Mesenchymal stem cell (in vitro differentiated cells and primary cell): Measurements from ENCODE around the gene NTN1.

Experiments
- DNase-seq: peaks from one replicate; pipeline ENCODE4 v3.0.0-alpha.2; 2013
- H2AFZ ChIP-seq: one replicate; pipeline ENCODE4 v1.6.1; 2013; ENCODE audit warnings: low read depth, mild to moderate bottlenecking, control low read depth, inconsistent platforms, low read length, moderate library complexity
- H2AK5ac ChIP-seq: 2 replicates; pipeline ENCODE4 v1.6.1; 2013; ENCODE audit warnings: low read length, moderate library complexity, mild to moderate bottlenecking, inconsistent platforms; ENCODE audit not compliant: severe bottlenecking
- H2BK120ac ChIP-seq: one replicate; pipeline ENCODE4 v1.6.1; 2013; ENCODE audit warnings: low read depth, mild to moderate bottlenecking, inconsistent platforms, low read length, moderate library complexity
- H2BK12ac ChIP-seq, 2 experiments: one replicate each; pipeline ENCODE4 v1.6.1; 2013; ENCODE audit warnings: inconsistent platforms in 2 of 2, low read length in 2 of 2, mild to moderate bottlenecking in 2 of 2, moderate library complexity in 2 of 2, control low read depth in 1 of 2
- H2BK15ac ChIP-seq: one replicate; pipeline ENCODE4 v1.6.1; 2013; ENCODE audit warnings: mild to moderate bottlenecking, low read depth, inconsistent platforms; ENCODE audit not compliant: poor library complexity, severe bottlenecking
- H2BK5ac ChIP-seq: 2 replicates; pipeline ENCODE4 v1.6.1; 2013; ENCODE audit warnings: low read depth, mild to moderate bottlenecking, low read length, control low read depth, inconsistent platforms; ENCODE audit not compliant: poor library complexity, severe bottlenecking
- H3K14ac ChIP-seq, 2 experiments: one replicate each; pipeline ENCODE4 v1.6.1; 2013; ENCODE audit warnings: inconsistent platforms in 2 of 2, low read length in 2 of 2, control low read depth in 1 of 2, mild to moderate bottlenecking in 1 of 2, moderate library complexity in 1 of 2
- H3K18ac ChIP-seq, 2 experiments: one replicate each; pipeline ENCODE4 v1.6.1; 2013; ENCODE audit warnings: inconsistent platforms in 2 of 2, low read length in 2 of 2, control low read depth in 1 of 2, low read depth in 1 of 2, mild to moderate bottlenecking in 1 of 2
- H3K23ac ChIP-seq, 2 experiments: one replicate each; pipeline ENCODE4 v1.6.1; 2013; ENCODE audit warnings: inconsistent platforms in 2 of 2, low read length in 2 of 2, mild to moderate bottlenecking in 2 of 2, moderate library complexity in 2 of 2, control low read depth in 1 of 2
- H3K27ac ChIP-seq: 2 replicates; pipeline ENCODE4 v1.5.1; 2013; ENCODE audit warnings: mild to moderate bottlenecking, moderate library complexity, low read length, control low read depth, inconsistent platforms; ENCODE audit not compliant: poor library complexity, severe bottlenecking
- H3K27me3 ChIP-seq, 2 experiments: 2 replicates each; pipeline versions ENCODE4 v1.6.1 to v1.7.0; 2013; ENCODE audit warnings: low read length in 2 of 2, mild to moderate bottlenecking in 2 of 2, moderate library complexity in 2 of 2, control low read depth in 1 of 2, inconsistent platforms in 1 of 2; ENCODE audit not compliant: control insufficient read depth in 1 of 2, insufficient read depth in 1 of 2
- H3K36me3 ChIP-seq, 2 experiments: 2 replicates each; pipeline versions ENCODE4 v1.6.1 to v1.7.0; 2013; ENCODE audit warnings: low read length in 2 of 2, control low read depth in 1 of 2, inconsistent platforms in 1 of 2, low read depth in 1 of 2, mild to moderate bottlenecking in 1 of 2; ENCODE audit not compliant: insufficient read depth in 2 of 2, control insufficient read depth in 1 of 2
- H3K4ac ChIP-seq, 2 experiments: one replicate each; pipeline ENCODE4 v1.6.1; 2013; ENCODE audit warnings: inconsistent platforms in 2 of 2, low read length in 2 of 2, mild to moderate bottlenecking in 2 of 2, moderate library complexity in 2 of 2, control low read depth in 1 of 2, low read depth in 1 of 2
- H3K4me1 ChIP-seq: 2 replicates; pipeline ENCODE4 v1.6.1; 2013; ENCODE audit warnings: low read depth, low read length, control low read depth; ENCODE audit not compliant: control insufficient read depth, insufficient read depth
- H3K4me2 ChIP-seq: 2 replicates; pipeline ENCODE4 v1.6.1; 2013; ENCODE audit warnings: low read length, mild to moderate bottlenecking, inconsistent platforms; ENCODE audit not compliant: poor library complexity, severe bottlenecking
- H3K4me3 ChIP-seq, 2 experiments: 2 replicates each; pipeline versions ENCODE4 v1.5.1 to v1.7.0; 2013; ENCODE audit warnings: low read length in 2 of 2, mild to moderate bottlenecking in 2 of 2, control low read depth in 1 of 2, low read depth in 1 of 2; ENCODE audit not compliant: insufficient read depth in 1 of 2
- H3K79me1 ChIP-seq: replicated peaks from 2 replicates; pipeline ENCODE4 v1.6.1; 2013; ENCODE audit warnings: mild to moderate bottlenecking, control low read depth, low read length, inconsistent platforms; ENCODE audit not compliant: poor library complexity, severe bottlenecking
- H3K9ac ChIP-seq: 2 replicates; pipeline ENCODE4 v1.7.0; 2013; ENCODE audit warnings: mild to moderate bottlenecking, low read length, moderate library complexity
- H3K9me3 ChIP-seq: 2 replicates; pipeline ENCODE4 v1.7.0; 2013; ENCODE audit warnings: mild to moderate bottlenecking, low read length; ENCODE audit not compliant: control insufficient read depth
- H4K8ac ChIP-seq: one replicate; pipeline ENCODE4 v1.6.1; 2013; ENCODE audit warnings: inconsistent platforms, mild to moderate bottlenecking, low read length, moderate library complexity
- H4K91ac ChIP-seq: one replicate; pipeline ENCODE4 v1.6.1; 2013; ENCODE audit warnings: mild to moderate bottlenecking, low read length, inconsistent platforms
- WGBS: methylation state at CpG from one replicate; pipeline ENCODE4 v1.1.7; 2013; ENCODE audit warnings: mixed read lengths; 5-methylcytosine and 5-hydroxymethylcytosine counted together

The NTN1 gene

GRCh38 chr17:9259419-9259818, 238.1 kb downstream of the NTN1 start:
- no peak overlapping the region for H3K4ac ChIP-seq
- H3K9me3 ChIP-seq, result no peaks in the 10 kb centered on the region
- no peak overlapping the region for H3K4me3 ChIP-seq
- H3K27ac ChIP-seq, result peak overlapping the region; percentile 61
- no peak for DNase-seq
- no peak overlapping the region for H3K4me2 ChIP-seq
- H3K14ac ChIP-seq, result no peak overlapping the region
- no peak overlapping the region for H2AFZ ChIP-seq
- H2BK12ac ChIP-seq, result no peak overlapping the region
- peaks cover 25% of the 10 kb centered on the region for H3K4me1 ChIP-seq
- H2BK5ac ChIP-seq, result no peak overlapping the region
- H2AK5ac ChIP-seq, result no peak overlapping the region
- H3K23ac ChIP-seq, result no peak overlapping the region
- no peak overlapping the region for H3K18ac ChIP-seq
- H3K9ac ChIP-seq, result no peak overlapping the region
- H2BK15ac ChIP-seq, result no peak overlapping the region
- no peak overlapping the region for H4K91ac ChIP-seq
- peaks cover 2% of the 10 kb centered on the region for H3K79me1 ChIP-seq
- H3K36me3 ChIP-seq, result no peaks in the 10 kb centered on the region
- WGBS, result 64% methylated on average over 10 of the region's 10 CpGs
- H4K8ac ChIP-seq, result no peak overlapping the region
- H2BK120ac ChIP-seq, result no peak overlapping the region
- H3K27me3 ChIP-seq, result no peaks in the 10 kb centered on the region

DNA sequence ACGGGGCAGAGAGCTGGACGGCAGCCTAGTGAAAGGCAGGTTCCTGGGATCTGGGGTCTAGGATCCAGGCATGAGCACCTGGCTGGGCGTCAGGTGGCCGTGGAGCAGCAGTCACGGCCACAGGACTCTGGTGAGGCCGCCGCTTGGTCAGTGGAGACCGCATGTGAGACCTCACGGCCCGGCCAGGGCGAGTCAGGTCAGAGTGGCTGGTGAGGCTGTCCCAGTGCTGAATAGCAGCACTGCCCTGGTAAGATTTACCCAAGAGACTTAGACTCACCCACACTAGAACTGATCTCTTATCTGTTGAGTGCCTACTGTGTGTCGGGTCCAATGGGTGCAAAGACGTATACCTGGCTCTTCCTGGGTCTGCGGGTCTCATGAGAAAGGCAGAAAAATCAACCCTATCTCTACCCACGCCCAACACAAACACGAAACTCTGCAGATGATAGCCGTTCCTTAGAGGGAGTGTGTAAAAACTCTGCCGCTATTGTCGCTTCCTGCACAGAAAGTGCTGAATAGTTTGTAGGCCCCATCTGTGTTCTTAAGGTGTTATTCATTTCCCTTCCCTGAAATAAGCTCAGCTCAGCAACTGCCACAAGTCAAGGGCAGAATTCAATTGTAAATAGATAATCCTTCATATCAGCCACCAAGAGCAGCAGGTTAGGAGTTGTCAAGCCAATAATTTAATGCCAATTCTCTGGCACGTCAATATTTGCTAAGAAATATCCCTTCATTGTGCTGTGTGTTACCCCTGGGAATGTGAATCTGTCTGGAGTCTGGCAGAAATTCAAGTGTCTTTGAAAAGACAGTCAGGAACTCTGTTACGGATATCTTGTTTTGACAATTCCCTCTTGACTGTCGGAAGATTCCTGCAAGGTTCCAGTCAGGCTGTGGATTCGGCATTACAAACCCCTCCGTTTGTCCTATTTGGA, 240.0 kb downstream of the NTN1 start:
- Histone ChIP-seq H3K23ac (no peak overlapping the region), H3K4ac (no peak overlapping the region), H3K27ac (no peak overlapping the region), H3K79me1 (peaks cover 5% of the 10 kb centered on the region), H3K18ac (no peak overlapping the region), H3K4me3 (no peak overlapping the region), H4K8ac (no peak overlapping the region), H4K91ac (no peak overlapping the region), H2BK12ac (no peak overlapping the region), H3K4me2 (no peak overlapping the region), H3K36me3 (no peaks in the 10 kb centered on the region), H2AK5ac (peak overlapping the region; percentile 13), H2BK120ac (no peak overlapping the region), H3K14ac (no peak overlapping the region), H2BK5ac (no peak overlapping the region), H3K9ac (no peak overlapping the region), H3K4me1 (peaks cover 35% of the 10 kb centered on the region), H2BK15ac (no peak overlapping the region), H2AFZ (no peak overlapping the region), H3K27me3 (no peaks in the 10 kb centered on the region), H3K9me3 (no peaks in the 10 kb centered on the region)
- 84% methylated on average over 24 of the region's 24 CpGs for WGBS
- DNase-seq, result no peak

DNA sequence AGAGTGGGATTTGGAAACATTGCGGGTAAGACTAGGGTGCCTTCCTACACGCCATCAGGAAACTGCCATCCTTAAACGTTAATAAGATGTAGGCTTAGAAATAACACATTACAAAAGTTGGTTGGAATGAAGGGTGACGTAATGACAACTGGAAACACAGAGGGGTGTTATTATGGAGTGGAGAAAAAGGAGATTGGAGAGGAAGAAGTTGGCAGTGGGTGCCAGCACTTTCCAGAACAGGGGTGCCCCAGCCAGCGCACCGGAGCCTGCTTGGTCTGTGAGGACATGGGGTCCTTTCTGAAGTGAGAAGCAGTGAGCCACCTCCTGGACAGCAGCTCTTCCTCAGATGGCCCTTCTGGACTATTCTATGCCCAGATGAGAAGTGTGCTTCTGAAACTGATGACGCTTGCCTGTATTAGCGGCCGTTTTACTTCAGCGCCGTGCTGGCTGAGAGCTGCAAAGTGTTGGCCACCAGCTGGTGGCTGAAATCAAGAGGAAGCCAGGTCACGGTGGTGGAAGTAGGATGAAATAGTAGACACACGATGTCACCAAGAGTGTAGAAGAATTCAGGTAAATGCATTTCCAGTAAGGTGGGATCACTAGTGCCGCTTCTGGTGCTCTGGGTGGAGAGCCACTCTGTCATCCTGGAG, 244.8 kb downstream of the NTN1 start:
- Histone ChIP-seq H2AFZ (no peak overlapping the region), H3K18ac (no peak overlapping the region), H3K9ac (no peak overlapping the region), H3K9me3 (no peaks in the 10 kb centered on the region), H3K4ac (no peak overlapping the region), H2AK5ac (peak overlapping the region; percentile 33), H3K27ac (peak overlapping the region; percentile 64), H3K79me1 (peaks cover 4% of the 10 kb centered on the region), H4K8ac (no peak overlapping the region), H3K36me3 (peaks cover 0 to 2% of the 10 kb centered on the region in 2 experiments), H3K4me3 (no peak overlapping the region), H4K91ac (no peak overlapping the region), H3K4me1 (peaks cover 13% of the 10 kb centered on the region), H3K27me3 (no peaks in the 10 kb centered on the region), H2BK120ac (no peak overlapping the region), H3K4me2 (no peak overlapping the region), H2BK15ac (no peak overlapping the region), H2BK12ac (no peak overlapping the region), H3K23ac (no peak overlapping the region), H3K14ac (no peak overlapping the region), H2BK5ac (no peak overlapping the region)
- 92% methylated on average over 14 of the region's 14 CpGs for WGBS
- no peak for DNase-seq

- H3K9me3 ChIP-seq, result no peaks in the 10 kb centered on the region
- no peak overlapping the region for H3K18ac ChIP-seq
- no peak overlapping the region for H2BK120ac ChIP-seq
- H2AFZ ChIP-seq, result no peak overlapping the region
- H4K8ac ChIP-seq, result no peak overlapping the region
- H2AK5ac ChIP-seq, result peak overlapping the region; percentile 49
- 81% methylated on average over 8 of the region's 9 CpGs for WGBS
- H4K91ac ChIP-seq, result no peak overlapping the region
- H3K4me3 ChIP-seq, result no peak overlapping the region
- no peaks in the 10 kb centered on the region for H3K27me3 ChIP-seq
- H3K4ac ChIP-seq, result no peak overlapping the region
- H3K23ac ChIP-seq, result no peak overlapping the region
- H2BK15ac ChIP-seq, result no peak overlapping the region
- peaks cover 0 to 2% of the 10 kb centered on the region in 2 experiments for H3K36me3 ChIP-seq
- no peak overlapping the region for H3K4me2 ChIP-seq
- H3K4me1 ChIP-seq, result peaks cover 13% of the 10 kb centered on the region
- H2BK5ac ChIP-seq, result no peak overlapping the region
- H3K27ac ChIP-seq, result no peak overlapping the region
- H3K14ac ChIP-seq, result no peak overlapping the region
- H3K9ac ChIP-seq, result no peak overlapping the region
- DNase-seq, result no peak
- peaks cover 4% of the 10 kb centered on the region for H3K79me1 ChIP-seq
- H2BK12ac ChIP-seq, result no peak overlapping the region
Observed at GRCh38 chr17:9266697-9267117, 245.4 kb downstream of the NTN1 start.
